ENCODE measurements around the gene SMIM10. TPM values are rescaled to one million over a fixed set of nuclear protein-coding genes. Genes with fewer than 3 reads are reported as not detected.
"Not testable (repeated sequence)": the region's sequence is repeated elsewhere in the genome, so short reads cannot be mapped to it uniquely, and the experiment has no call there.

Gene SMIM10
- total and polyA plus RNA-seq, 2 donors (not counting 1 experiment from before 2014, with no cell fraction given) = 0.36 to 0.37 TPM

DNA sequence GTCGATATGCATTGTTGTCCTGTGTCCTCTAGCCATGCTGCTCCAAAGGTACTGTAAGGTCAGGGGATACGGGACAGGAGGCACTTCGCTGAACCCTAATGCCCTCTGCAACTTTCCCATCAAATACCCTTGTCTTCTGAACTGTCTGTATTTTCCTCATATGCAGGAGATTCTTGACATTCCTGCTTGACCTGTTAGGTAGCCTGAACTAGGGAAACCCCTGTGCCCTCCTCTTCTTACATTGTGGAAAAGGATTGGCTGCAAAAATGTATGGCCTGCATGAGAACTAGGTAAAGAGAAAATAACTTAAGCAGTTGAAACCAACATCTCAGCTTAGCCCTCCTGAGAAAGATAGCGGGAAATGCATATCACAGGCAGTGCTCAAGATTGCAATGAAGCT, 20.1 kb downstream of the SMIM10 start:
- Histone ChIP-seq H3K4me3 (ENCODE audit: control extremely low read depth in 1 of 5, extremely low read depth in 1 of 5, insufficient read depth in 1 of 5, low read depth in 2 of 5, low read length in 4 of 5) (no peak overlapping the region), H3K27me3 (replicated peaks in 1 of 4; ENCODE audit: control extremely low read depth in 1 of 4, control insufficient read depth in 3 of 4, insufficient read depth in 4 of 4, low read length in 3 of 4) (no peaks in the 10 kb centered on the region), H3K4me2 (replicated peaks; ENCODE audit: low read depth, low read length, poor library complexity, severe bottlenecking) (no peak overlapping the region), H2AFZ (ENCODE audit: insufficient read depth, low read depth, low read length, poor library complexity, severe bottlenecking) (no peak overlapping the region), H3K79me2 (ENCODE audit: control insufficient read depth, insufficient read depth, low read length) (no peaks in the 10 kb centered on the region), H3K27ac (ENCODE audit: low read length in 2 of 2) (no peak overlapping the region), H3K36me3 (replicated peaks in 1 of 2; ENCODE audit: control extremely low read depth in 1 of 2, control insufficient read depth in 1 of 2, extremely low read depth in 1 of 2, insufficient read depth in 2 of 2, low read length in 1 of 2) (no peaks in the 10 kb centered on the region), H3K9ac (ENCODE audit: low read length) (no peak overlapping the region), H3K4me1 (ENCODE audit: control insufficient read depth in 2 of 2, insufficient read depth in 2 of 2, low read length in 2 of 2) (no peaks in the 10 kb centered on the region), H3K9me3 (ENCODE audit: control extremely low read depth in 1 of 3, control insufficient read depth in 2 of 3, insufficient read depth in 1 of 3, low read length in 2 of 3) (no peaks in the 10 kb centered on the region), H4K20me1 (ENCODE audit: control insufficient read depth, insufficient read depth, low read length, poor library complexity, severe bottlenecking) (no peaks in the 10 kb centered on the region)
- H3K4me3 Mint-ChIP-seq = no peak overlapping the region
- DNase-seq (no peak), ATAC-seq (ENCODE audit: low read depth) (no peak)
- no CpG with 5 or more reads among the region's 4 CpGs for WGBS (ENCODE audit: insufficient coverage)
- TF ChIP-seq, protein P1, sequence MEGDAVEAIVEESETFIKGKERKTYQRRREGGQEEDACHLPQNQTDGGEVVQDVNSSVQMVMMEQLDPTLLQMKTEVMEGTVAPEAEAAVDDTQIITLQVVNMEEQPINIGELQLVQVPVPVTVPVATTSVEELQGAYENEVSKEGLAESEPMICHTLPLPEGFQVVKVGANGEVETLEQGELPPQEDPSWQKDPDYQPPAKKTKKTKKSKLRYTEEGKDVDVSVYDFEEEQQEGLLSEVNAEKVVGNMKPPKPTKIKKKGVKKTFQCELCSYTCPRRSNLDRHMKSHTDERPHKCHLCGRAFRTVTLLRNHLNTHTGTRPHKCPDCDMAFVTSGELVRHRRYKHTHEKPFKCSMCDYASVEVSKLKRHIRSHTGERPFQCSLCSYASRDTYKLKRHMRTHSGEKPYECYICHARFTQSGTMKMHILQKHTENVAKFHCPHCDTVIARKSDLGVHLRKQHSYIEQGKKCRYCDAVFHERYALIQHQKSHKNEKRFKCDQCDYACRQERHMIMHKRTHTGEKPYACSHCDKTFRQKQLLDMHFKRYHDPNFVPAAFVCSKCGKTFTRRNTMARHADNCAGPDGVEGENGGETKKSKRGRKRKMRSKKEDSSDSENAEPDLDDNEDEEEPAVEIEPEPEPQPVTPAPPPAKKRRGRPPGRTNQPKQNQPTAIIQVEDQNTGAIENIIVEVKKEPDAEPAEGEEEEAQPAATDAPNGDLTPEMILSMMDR (IDR thresholded peaks at IDR 0.05) = no peak
- no peak for TF ChIP-seq EZH2 (IDR thresholded peaks at IDR 0.05; ENCODE audit: borderline replicate concordance, insufficient read depth, low read depth, low read length, poor library complexity, severe bottlenecking)
- H3K4me1 Mint-ChIP-seq = no peaks in the 10 kb centered on the region
- no peak overlapping the region for H3K27ac Mint-ChIP-seq
- H3K27me3 Mint-ChIP-seq = peaks cover 10% of the 10 kb centered on the region
- intact Hi-C loops (cut with micrococcal nuclease) = no loop called here
- POLR2A ChIA-PET = no interaction called here
- no peaks in the 10 kb centered on the region for H3K9me3 Mint-ChIP-seq (ENCODE audit: insufficient read depth)
- CTCF ChIA-PET = no interaction called here

DNA sequence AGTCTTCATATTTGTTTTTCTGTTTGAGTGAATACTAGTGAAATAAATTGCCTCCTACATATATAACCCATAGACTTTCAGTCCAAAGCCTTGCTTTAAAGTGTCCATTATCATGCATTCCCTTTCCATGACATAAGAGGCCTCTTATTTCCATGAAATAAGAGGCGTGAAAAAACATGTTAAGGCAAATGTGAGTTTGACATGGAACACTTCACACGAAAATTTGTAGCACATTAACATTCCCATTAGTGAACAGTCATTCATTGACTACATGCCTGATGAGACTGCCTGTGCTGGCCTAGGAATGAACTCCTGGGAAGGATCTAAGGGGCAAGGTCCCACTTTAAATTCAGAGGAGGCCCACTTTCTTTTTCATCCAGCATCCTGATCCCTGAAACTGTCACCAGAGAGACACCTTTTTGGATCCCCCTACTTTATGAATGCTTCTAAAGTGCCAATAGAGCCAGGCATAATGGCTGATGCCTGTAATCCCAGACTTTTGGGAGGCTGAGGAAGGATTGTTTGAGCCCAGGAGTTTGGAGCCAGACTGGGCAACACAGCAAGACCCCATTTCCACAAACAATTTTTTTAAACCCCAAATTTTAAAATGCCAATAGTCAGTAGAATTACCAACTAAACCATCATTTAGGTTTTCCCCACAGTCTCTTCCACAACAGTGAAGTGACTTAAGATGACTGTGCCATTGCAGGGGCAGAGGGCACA, 24.9 kb downstream of the SMIM10 start:
- Histone ChIP-seq H2AFZ (ENCODE audit: insufficient read depth, low read depth, low read length, poor library complexity, severe bottlenecking) (no peak overlapping the region), H3K4me3 (ENCODE audit: control extremely low read depth in 1 of 5, extremely low read depth in 1 of 5, insufficient read depth in 1 of 5, low read depth in 2 of 5, low read length in 4 of 5) (no peak overlapping the region), H3K9me3 (ENCODE audit: control extremely low read depth in 1 of 3, control insufficient read depth in 2 of 3, insufficient read depth in 1 of 3, low read length in 2 of 3) (no peaks in the 10 kb centered on the region), H3K27me3 (replicated peaks in 1 of 4; ENCODE audit: control extremely low read depth in 1 of 4, control insufficient read depth in 3 of 4, insufficient read depth in 4 of 4, low read length in 3 of 4) (peaks cover 0 to 2% (median 0%) of the 10 kb centered on the region in 4 experiments), H4K20me1 (ENCODE audit: control insufficient read depth, insufficient read depth, low read length, poor library complexity, severe bottlenecking) (no peaks in the 10 kb centered on the region), H3K4me2 (replicated peaks; ENCODE audit: low read depth, low read length, poor library complexity, severe bottlenecking) (no peak overlapping the region), H3K79me2 (ENCODE audit: control insufficient read depth, insufficient read depth, low read length) (no peaks in the 10 kb centered on the region), H3K27ac (ENCODE audit: low read length in 2 of 2) (no peak overlapping the region), H3K4me1 (ENCODE audit: control insufficient read depth in 2 of 2, insufficient read depth in 2 of 2, low read length in 2 of 2) (no peaks in the 10 kb centered on the region), H3K36me3 (replicated peaks in 1 of 2; ENCODE audit: control extremely low read depth in 1 of 2, control insufficient read depth in 1 of 2, extremely low read depth in 1 of 2, insufficient read depth in 2 of 2, low read length in 1 of 2) (no peaks in the 10 kb centered on the region), H3K9ac (ENCODE audit: low read length) (no peak overlapping the region)
- intact Hi-C loops (cut with micrococcal nuclease) = no loop called here
- DNase-seq = no peak
- ATAC-seq (ENCODE audit: low read depth) = no peak
- no CpG with 5 or more reads among the region's 2 CpGs for WGBS (ENCODE audit: insufficient coverage)
- H3K9me3 Mint-ChIP-seq (ENCODE audit: insufficient read depth) = no peaks in the 10 kb centered on the region
- ChIA-PET CTCF (no interaction called here), POLR2A (no interaction called here)
- no peak overlapping the region for H3K4me3 Mint-ChIP-seq
- H3K27ac Mint-ChIP-seq = no peak overlapping the region
- H3K27me3 Mint-ChIP-seq = peaks cover 8% of the 10 kb centered on the region
- TF ChIP-seq, protein P1 (IDR thresholded peaks at IDR 0.05) = no peak
- TF ChIP-seq EZH2 (IDR thresholded peaks at IDR 0.05; ENCODE audit: borderline replicate concordance, insufficient read depth, low read depth, low read length, poor library complexity, severe bottlenecking) = no peak
- no peaks in the 10 kb centered on the region for H3K4me1 Mint-ChIP-seq

DNA sequence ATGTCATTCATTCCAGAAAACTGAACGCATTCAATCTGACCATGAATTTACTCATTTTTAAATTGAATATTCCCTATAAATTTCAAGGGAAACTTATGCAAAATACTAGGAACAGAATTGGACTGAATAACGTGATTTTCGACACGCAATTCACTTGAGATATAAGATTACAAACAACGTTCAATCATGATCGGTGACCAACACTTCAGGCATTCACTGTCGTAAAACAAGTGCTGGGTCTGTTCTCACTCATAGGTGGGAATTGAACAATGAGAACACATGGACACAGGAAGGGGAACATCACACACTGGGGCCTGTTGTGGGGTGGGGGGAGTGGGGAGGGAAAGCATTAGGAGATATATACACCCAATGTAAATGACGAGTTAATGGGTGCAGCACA, 29.1 kb downstream of the SMIM10 start:
- Mint-ChIP-seq H3K4me1 (peaks cover 14% of the 10 kb centered on the region), H3K27me3 (peaks cover 33% of the 10 kb centered on the region)
- H3K27ac Mint-ChIP-seq; H3K79me2 ChIP-seq (ENCODE audit: control insufficient read depth, insufficient read depth, low read length); intact Hi-C loops (cut with micrococcal nuclease); H3K27ac ChIP-seq (ENCODE audit: low read length in 2 of 2); H2AFZ ChIP-seq (ENCODE audit: insufficient read depth, low read depth, low read length, poor library complexity, severe bottlenecking); H4K20me1 ChIP-seq (ENCODE audit: control insufficient read depth, insufficient read depth, low read length, poor library complexity, severe bottlenecking); H3K9me3 Mint-ChIP-seq (ENCODE audit: insufficient read depth); ATAC-seq (ENCODE audit: low read depth); CTCF ChIA-PET; H3K9ac ChIP-seq (ENCODE audit: low read length); POLR2A ChIA-PET; DNase-seq; H3K9me3 ChIP-seq (ENCODE audit: control extremely low read depth in 1 of 3, control insufficient read depth in 2 of 3, insufficient read depth in 1 of 3, low read length in 2 of 3); H3K4me3 Mint-ChIP-seq; H3K4me3 ChIP-seq (ENCODE audit: control extremely low read depth in 1 of 5, extremely low read depth in 1 of 5, insufficient read depth in 1 of 5, low read depth in 2 of 5, low read length in 4 of 5); H3K36me3 ChIP-seq (replicated peaks in 1 of 2; ENCODE audit: control extremely low read depth in 1 of 2, control insufficient read depth in 1 of 2, extremely low read depth in 1 of 2, insufficient read depth in 2 of 2, low read length in 1 of 2); H3K4me2 ChIP-seq (replicated peaks; ENCODE audit: low read depth, low read length, poor library complexity, severe bottlenecking): not testable (repeated sequence)
- Histone ChIP-seq H3K4me1 (ENCODE audit: control insufficient read depth in 2 of 2, insufficient read depth in 2 of 2, low read length in 2 of 2) (peaks cover 6 to 11% of the 10 kb centered on the region in 2 donors), H3K27me3 (replicated peaks in 1 of 4; ENCODE audit: control extremely low read depth in 1 of 4, control insufficient read depth in 3 of 4, insufficient read depth in 4 of 4, low read length in 3 of 4) (peaks cover 0 to 24% (median 16%) of the 10 kb centered on the region in 4 experiments)
- WGBS (ENCODE audit: insufficient coverage) = no CpG with 5 or more reads among the region's 8 CpGs
